ENCODE data around the gene CCKAR.

The CCKAR gene, protein sequence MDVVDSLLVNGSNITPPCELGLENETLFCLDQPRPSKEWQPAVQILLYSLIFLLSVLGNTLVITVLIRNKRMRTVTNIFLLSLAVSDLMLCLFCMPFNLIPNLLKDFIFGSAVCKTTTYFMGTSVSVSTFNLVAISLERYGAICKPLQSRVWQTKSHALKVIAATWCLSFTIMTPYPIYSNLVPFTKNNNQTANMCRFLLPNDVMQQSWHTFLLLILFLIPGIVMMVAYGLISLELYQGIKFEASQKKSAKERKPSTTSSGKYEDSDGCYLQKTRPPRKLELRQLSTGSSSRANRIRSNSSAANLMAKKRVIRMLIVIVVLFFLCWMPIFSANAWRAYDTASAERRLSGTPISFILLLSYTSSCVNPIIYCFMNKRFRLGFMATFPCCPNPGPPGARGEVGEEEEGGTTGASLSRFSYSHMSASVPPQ

DNA sequence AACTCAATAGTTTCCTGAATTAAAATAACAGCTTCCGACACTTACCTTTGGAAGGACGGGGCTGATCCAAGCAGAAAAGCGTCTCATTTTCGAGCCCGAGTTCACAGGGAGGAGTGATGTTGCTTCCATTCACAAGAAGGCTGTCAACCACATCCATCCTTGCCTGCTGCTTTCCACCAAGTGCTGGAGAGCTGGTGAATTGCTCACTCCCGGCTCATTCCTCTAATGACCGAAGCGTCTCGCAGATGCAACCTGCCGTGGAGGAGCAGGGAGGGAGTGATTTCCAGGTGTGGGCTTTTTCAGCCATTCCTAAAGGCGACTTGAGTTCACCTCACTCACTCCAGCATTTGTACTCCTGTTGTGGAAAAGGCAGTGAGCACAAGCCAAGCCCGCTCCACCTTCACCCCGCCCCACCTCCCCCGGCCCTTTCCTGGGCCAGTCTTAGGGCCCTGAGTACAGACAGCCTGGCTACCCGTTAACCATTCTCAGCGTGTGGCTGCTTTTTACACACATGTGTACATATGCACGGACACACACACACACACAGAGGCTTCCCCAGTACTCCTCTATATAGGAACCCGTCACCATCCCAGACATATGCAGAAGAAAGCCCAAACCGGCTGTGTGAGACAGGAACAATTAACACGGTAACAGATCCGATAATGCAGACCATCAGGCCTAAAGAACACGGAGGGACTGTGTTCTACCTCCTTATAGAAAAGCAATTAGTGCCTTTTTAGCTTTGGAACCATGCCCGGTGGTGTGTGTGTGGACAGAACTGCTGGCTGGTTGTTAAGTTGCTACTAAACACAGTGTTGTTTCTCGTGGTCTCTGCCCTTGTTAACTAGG is at the start of gene CCKAR:
TSS of gene CCKAR (minus strand) at position 374 of the 849 bp plus-strand sequence. CDS start at position 157, 217 bp downstream.
- Histone ChIP-seq H3K36me3 (ENCODE audit: insufficient read depth, low read length) (no peaks in the 10 kb centered on the region), H3K9me3 (ENCODE audit: insufficient read depth, low read length, severe bottlenecking) (no peaks in the 10 kb centered on the region), H3K4me2 (ENCODE audit: insufficient read depth, low read length) (no peak within 1 kb of the TSS), H3K4me1 (ENCODE audit: insufficient read depth, low read length) (no peaks in the 10 kb centered on the region), H4K20me1 (ENCODE audit: insufficient read depth, low read length) (no peaks in the 10 kb centered on the region), H2AFZ (ENCODE audit: low read depth, low read length) (no peak within 1 kb of the TSS), H3K4me3 (ENCODE audit: low read depth in 1 of 2, low read length in 2 of 2) (no peak within 1 kb of the TSS), H3K27ac (ENCODE audit: low read length) (no peak within 1 kb of the TSS), H3K27me3 (ENCODE audit: insufficient read depth, low read length, poor library complexity) (no peaks in the 10 kb centered on the region), H3K79me2 (ENCODE audit: insufficient read depth, low read length) (no peaks in the 10 kb centered on the region), H3K9ac (ENCODE audit: low read depth, low read length) (no peak within 1 kb of the TSS)
- DNase-seq (no peak), ATAC-seq (ENCODE audit: insufficient read depth, low read depth) (no peak)
- TF ChIP-seq EZH2 (IDR thresholded peaks at IDR 0.05; ENCODE audit: borderline replicate concordance, low read depth, low read length, severe bottlenecking): no peak
- TF ChIP-seq, protein P1, sequence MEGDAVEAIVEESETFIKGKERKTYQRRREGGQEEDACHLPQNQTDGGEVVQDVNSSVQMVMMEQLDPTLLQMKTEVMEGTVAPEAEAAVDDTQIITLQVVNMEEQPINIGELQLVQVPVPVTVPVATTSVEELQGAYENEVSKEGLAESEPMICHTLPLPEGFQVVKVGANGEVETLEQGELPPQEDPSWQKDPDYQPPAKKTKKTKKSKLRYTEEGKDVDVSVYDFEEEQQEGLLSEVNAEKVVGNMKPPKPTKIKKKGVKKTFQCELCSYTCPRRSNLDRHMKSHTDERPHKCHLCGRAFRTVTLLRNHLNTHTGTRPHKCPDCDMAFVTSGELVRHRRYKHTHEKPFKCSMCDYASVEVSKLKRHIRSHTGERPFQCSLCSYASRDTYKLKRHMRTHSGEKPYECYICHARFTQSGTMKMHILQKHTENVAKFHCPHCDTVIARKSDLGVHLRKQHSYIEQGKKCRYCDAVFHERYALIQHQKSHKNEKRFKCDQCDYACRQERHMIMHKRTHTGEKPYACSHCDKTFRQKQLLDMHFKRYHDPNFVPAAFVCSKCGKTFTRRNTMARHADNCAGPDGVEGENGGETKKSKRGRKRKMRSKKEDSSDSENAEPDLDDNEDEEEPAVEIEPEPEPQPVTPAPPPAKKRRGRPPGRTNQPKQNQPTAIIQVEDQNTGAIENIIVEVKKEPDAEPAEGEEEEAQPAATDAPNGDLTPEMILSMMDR (IDR thresholded peaks at IDR 0.05; ENCODE audit: borderline replicate concordance, extremely low read depth, low read length, poor library complexity, severe bottlenecking): no peak

DNA sequence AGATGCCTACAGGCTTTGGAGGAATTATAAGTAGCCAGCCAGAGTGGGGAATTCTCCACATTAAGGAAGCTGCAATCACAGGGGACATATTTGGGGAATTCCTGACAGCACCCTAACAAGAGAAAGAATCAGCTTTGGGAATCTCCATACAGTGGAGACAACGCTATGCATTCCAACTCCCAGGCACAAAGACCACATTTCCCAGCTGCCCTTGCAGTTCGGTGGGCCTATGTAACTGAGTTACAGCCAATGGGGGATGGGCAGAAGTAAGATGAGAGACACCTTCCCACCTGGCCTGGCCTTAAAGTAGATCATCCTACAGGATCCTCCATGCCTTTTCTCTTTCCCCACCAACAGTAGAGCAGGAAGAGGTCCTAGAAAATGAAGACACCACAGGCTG is 43.4 kb upstream of the CCKAR start:
- H2AFZ ChIP-seq (ENCODE audit: low read depth, low read length): no peak overlapping the region
- TF ChIP-seq EZH2 (IDR thresholded peaks at IDR 0.05; ENCODE audit: borderline replicate concordance, low read depth, low read length, severe bottlenecking): no peak
- TF ChIP-seq, protein P1 (IDR thresholded peaks at IDR 0.05; ENCODE audit: borderline replicate concordance, extremely low read depth, low read length, poor library complexity, severe bottlenecking): no peak
- no peak for ATAC-seq (ENCODE audit: insufficient read depth, low read depth)
- H3K79me2 ChIP-seq (ENCODE audit: insufficient read depth, low read length): no peaks in the 10 kb centered on the region
- H3K36me3 ChIP-seq (ENCODE audit: insufficient read depth, low read length): no peaks in the 10 kb centered on the region
- no peak overlapping the region for H3K9ac ChIP-seq (ENCODE audit: low read depth, low read length)
- no peak overlapping the region for H3K27ac ChIP-seq (ENCODE audit: low read length)
- no peaks in the 10 kb centered on the region for H3K9me3 ChIP-seq (ENCODE audit: insufficient read depth, low read length, severe bottlenecking)
- H3K4me3 ChIP-seq (ENCODE audit: low read depth in 1 of 2, low read length in 2 of 2): no peak overlapping the region
- H3K4me2 ChIP-seq (ENCODE audit: insufficient read depth, low read length): no peak overlapping the region
- no peaks in the 10 kb centered on the region for H3K4me1 ChIP-seq (ENCODE audit: insufficient read depth, low read length)
- no peaks in the 10 kb centered on the region for H4K20me1 ChIP-seq (ENCODE audit: insufficient read depth, low read length)
- no peaks in the 10 kb centered on the region for H3K27me3 ChIP-seq (ENCODE audit: insufficient read depth, low read length, poor library complexity)
- DNase-seq: no peak

DNA sequence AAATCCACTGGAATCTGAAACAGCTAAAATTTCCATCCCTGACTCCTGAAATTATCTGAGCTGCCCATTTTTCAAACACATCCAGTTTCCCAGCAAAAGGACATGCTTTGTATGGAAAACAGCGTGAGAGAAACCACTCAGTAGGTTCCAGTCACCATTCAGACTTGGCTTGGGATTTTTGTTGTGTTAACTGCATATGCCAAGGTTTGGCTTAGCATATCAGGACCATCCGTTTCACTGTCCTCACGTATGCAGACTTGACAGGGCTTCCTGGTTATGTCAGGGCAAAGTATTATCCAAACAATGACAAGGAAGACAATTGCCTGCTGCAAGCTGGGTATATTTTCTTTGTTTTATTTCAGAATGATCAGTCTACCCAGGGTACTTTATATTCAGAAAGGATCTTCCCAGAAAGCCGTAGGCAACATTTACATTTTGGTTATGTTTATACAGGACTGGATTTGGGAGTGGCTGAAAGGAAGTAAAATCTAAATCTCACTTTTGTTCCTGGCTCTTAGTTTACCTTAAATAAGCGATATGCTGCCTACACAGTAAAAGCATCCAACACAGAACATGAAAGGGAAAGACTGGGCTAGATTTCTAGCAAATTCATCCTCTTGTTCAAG is 41.3 kb upstream of the CCKAR start:
- Histone ChIP-seq H3K4me2 (ENCODE audit: insufficient read depth, low read length) (no peak overlapping the region), H2AFZ (ENCODE audit: low read depth, low read length) (no peak overlapping the region), H3K9me3 (ENCODE audit: insufficient read depth, low read length, severe bottlenecking) (no peaks in the 10 kb centered on the region), H4K20me1 (ENCODE audit: insufficient read depth, low read length) (no peaks in the 10 kb centered on the region), H3K79me2 (ENCODE audit: insufficient read depth, low read length) (no peaks in the 10 kb centered on the region), H3K4me3 (ENCODE audit: low read depth in 1 of 2, low read length in 2 of 2) (no peak overlapping the region), H3K36me3 (ENCODE audit: insufficient read depth, low read length) (no peaks in the 10 kb centered on the region), H3K9ac (ENCODE audit: low read depth, low read length) (no peak overlapping the region), H3K4me1 (ENCODE audit: insufficient read depth, low read length) (no peaks in the 10 kb centered on the region), H3K27ac (ENCODE audit: low read length) (no peak overlapping the region), H3K27me3 (ENCODE audit: insufficient read depth, low read length, poor library complexity) (no peaks in the 10 kb centered on the region)
- no peak for DNase-seq
- TF ChIP-seq, protein P1 (IDR thresholded peaks at IDR 0.05; ENCODE audit: borderline replicate concordance, extremely low read depth, low read length, poor library complexity, severe bottlenecking): no peak
- no peak for TF ChIP-seq EZH2 (IDR thresholded peaks at IDR 0.05; ENCODE audit: borderline replicate concordance, low read depth, low read length, severe bottlenecking)
- no peak for ATAC-seq (ENCODE audit: insufficient read depth, low read depth)
